Cardiac muscle cell (in vitro differentiated cells and primary cell): ENCODE measurements around the gene ADGRF4. TPM values are rescaled to one million over a fixed set of nuclear protein-coding genes. Genes with fewer than 3 reads are reported as not detected.
A peak's percentile ranks its signal among the peaks of the same experiment; 100 is the strongest.

Experiments used
- DNase-seq, 2 donors: peaks; one replicate each; pipeline versions ENCODE4 v3.0.0 to v3.0.0-alpha.2; 2010 to 2017; ENCODE audit warnings: low read depth in 1 of 2, low spot score in 1 of 2
- H3K27ac ChIP-seq: fragments of 200-600 bp; sonication (generic); 2 replicates; pipeline ENCODE4 v1.5.1; 2016
- H3K27me3 ChIP-seq: fragments of 200-600 bp; sonication (generic); 2 replicates; pipeline ENCODE4 v1.6.0; 2016; ENCODE audit warnings: control low read depth
- H3K36me3 ChIP-seq: fragments of 200-600 bp; sonication (generic); 2 replicates; pipeline ENCODE4 v1.5.1; 2016; ENCODE audit warnings: control low read depth
- H3K4me1 ChIP-seq: fragments of 200-600 bp; sonication (generic); 2 replicates; pipeline ENCODE4 v1.8.1; 2017; ENCODE audit warnings: low read depth, mild to moderate bottlenecking, mixed run types
- H3K4me3 ChIP-seq: fragments of 200-600 bp; sonication (generic); 2 replicates; pipeline ENCODE4 v1.5.1; 2016; ENCODE audit warnings: mild to moderate bottlenecking
- H3K9me3 ChIP-seq: fragments of 200-600 bp; sonication (generic); 2 replicates; pipeline ENCODE4 v1.5.1; 2017; ENCODE audit warnings: low read depth, mild to moderate bottlenecking, control low read depth
- CTCF ChIP-seq: IDR thresholded peaks from 2 replicates; pipeline ENCODE4 v1.5.1; 2012; ENCODE audit warnings: low read depth, mild to moderate bottlenecking, low read length
- polyA plus RNA-seq: library from polyadenylated mRNA; unstranded; fragments of >200 nt; fragmentation: Nextera tagmentation; extraction: Ambion mirVana; gene quantifications from 2 replicates; pipeline ENCODE4 v1.2.1, GENCODE V29; 2016
- total RNA-seq: library from RNA; depleted of rRNA; stranded (reverse); fragments of >200 nt; gene quantifications from 2 replicates; pipeline ENCODE4 v1.2.3, GENCODE V29; 2016

Gene ADGRF4
- total and polyA plus RNA-seq, 2 experiments from 2014 or later = not detected

- no peaks in the 10 kb centered on the region for H3K4me1 ChIP-seq
- H3K4me3 ChIP-seq = no peak overlapping the region
- no peak for TF ChIP-seq CTCF
- no peaks in the 10 kb centered on the region for H3K36me3 ChIP-seq
- no peak for DNase-seq
- no peaks in the 10 kb centered on the region for H3K9me3 ChIP-seq
- no peaks in the 10 kb centered on the region for H3K27me3 ChIP-seq
- H3K27ac ChIP-seq = no peak overlapping the region
These were observed 29.0 kb downstream of the ADGRF4 start for GRCh38 chr6:47727391-47727790.

- H3K27ac ChIP-seq = no peak overlapping the region
- no peaks in the 10 kb centered on the region for H3K27me3 ChIP-seq
- H3K36me3 ChIP-seq = no peaks in the 10 kb centered on the region
- no peak for DNase-seq
- no peaks in the 10 kb centered on the region for H3K4me1 ChIP-seq
- H3K4me3 ChIP-seq = no peak overlapping the region
- no peaks in the 10 kb centered on the region for H3K9me3 ChIP-seq
- no peak for TF ChIP-seq CTCF
These were observed 30.6 kb downstream of the ADGRF4 start for GRCh38 chr6:47729019-47729418.

GRCh38 chr6:47729457-47729856 is 31.1 kb downstream of the ADGRF4 start:
- Histone ChIP-seq H3K27ac (no peak overlapping the region), H3K9me3 (no peaks in the 10 kb centered on the region)
- TF ChIP-seq CTCF = no peak

GRCh38 chr6:47733879-47734558 is 35.6 kb downstream of the ADGRF4 start:
- Histone ChIP-seq H3K4me3 (no peak overlapping the region), H3K4me1 (no peaks in the 10 kb centered on the region), H3K9me3 (no peaks in the 10 kb centered on the region), H3K27ac (no peak overlapping the region), H3K36me3 (no peaks in the 10 kb centered on the region), H3K27me3 (no peaks in the 10 kb centered on the region)
- no peak for TF ChIP-seq CTCF
- peak; percentile 3 to 19 for DNase-seq

More at GRCh38 chr6:47729457-47729856, 31.1 kb downstream of the ADGRF4 start:
- Histone ChIP-seq H3K4me1 (no peaks in the 10 kb centered on the region), H3K4me3 (no peak overlapping the region), H3K27me3 (no peaks in the 10 kb centered on the region), H3K36me3 (no peaks in the 10 kb centered on the region)
- no peak for DNase-seq

- no peak overlapping the region for H3K4me3 ChIP-seq
- no peaks in the 10 kb centered on the region for H3K27me3 ChIP-seq
- no peaks in the 10 kb centered on the region for H3K36me3 ChIP-seq
- no peaks in the 10 kb centered on the region for H3K9me3 ChIP-seq
- H3K4me1 ChIP-seq = no peaks in the 10 kb centered on the region
- H3K27ac ChIP-seq = no peak overlapping the region
- TF ChIP-seq CTCF = no peak
- DNase-seq = no peak
These were observed 36.6 kb downstream of the ADGRF4 start for GRCh38 chr6:47734831-47735481.
